Right atrium auricular region (tissue), 2 donors: ENCODE data around the gene KRTAP10-9. TPM values are rescaled to one million over a fixed set of nuclear protein-coding genes. Genes with fewer than 3 reads are reported as not detected.
"Not testable (repeated sequence)": the region's sequence is repeated elsewhere in the genome, so short reads cannot be mapped to it uniquely, and the experiment has no call there.

Experiments
- DNase-seq: peaks from one replicate; pipeline ENCODE4 v3.0.0-alpha.2; 2019; ENCODE audit warnings: low spot score
- H3K27ac ChIP-seq, 2 donors: fragments of 200-600 bp; sonication (generic); 1 replicate in 1 of 2; 2 replicates in 1 of 2; pipeline ENCODE4 v1.5.1; 2016 to 2019
- H3K27me3 ChIP-seq, 2 donors: fragments of 200-600 bp; sonication (generic); one replicate each; pipeline versions ENCODE4 v1.5.1 to v1.6.0; 2017 to 2019
- H3K36me3 ChIP-seq: fragments of 200-600 bp; sonication (generic); one replicate; pipeline ENCODE4 v1.5.1; 2016
- H3K4me1 ChIP-seq, 2 donors: fragments of 200-600 bp; sonication (generic); one replicate each; pipeline versions ENCODE4 v1.5.1 to v1.6.0; 2017 to 2019
- H3K4me3 ChIP-seq, 2 donors: fragments of 200-600 bp; sonication (generic); 1 replicate in 1 of 2; 2 replicates in 1 of 2; pipeline ENCODE4 v1.5.1; 2017 to 2019; ENCODE audit warnings: mild to moderate bottlenecking in 1 of 2, moderate library complexity in 1 of 2
- H3K9me3 ChIP-seq, 2 donors: fragments of 200-600 bp; sonication (generic); one replicate each; pipeline ENCODE4 v1.5.1; 2019
- total RNA-seq, 2 donors: library from RNA; depleted of rRNA; stranded (reverse); fragments of >200 nt; gene quantifications; one replicate each; pipeline ENCODE4 v1.1.0, GENCODE V29; 2016
- TF ChIP-seq, protein P1 (sequence below), 2 donors: fragments of 200-600 bp; sonication (generic); IDR thresholded peaks; one replicate each; pipeline ENCODE4 v1.5.1; 2019; ENCODE audit warnings: antibody characterized with exemption in 2 of 2

Gene KRTAP10-9
- total RNA-seq, 2 donors from 2014 or later: not detected

GRCh38 chr21:44609193-44609592 lies 17.7 kb upstream of the KRTAP10-9 start:
- Histone ChIP-seq H3K27ac (no peak overlapping the region), H3K27me3 (no peaks in the 10 kb centered on the region), H3K9me3 (peaks cover 7 to 15% of the 10 kb centered on the region in 2 donors), H3K4me1 (no peaks in the 10 kb centered on the region), H3K4me3 (no peak overlapping the region), H3K36me3 (no peaks in the 10 kb centered on the region)
- DNase-seq: no peak
- TF ChIP-seq, protein P1, sequence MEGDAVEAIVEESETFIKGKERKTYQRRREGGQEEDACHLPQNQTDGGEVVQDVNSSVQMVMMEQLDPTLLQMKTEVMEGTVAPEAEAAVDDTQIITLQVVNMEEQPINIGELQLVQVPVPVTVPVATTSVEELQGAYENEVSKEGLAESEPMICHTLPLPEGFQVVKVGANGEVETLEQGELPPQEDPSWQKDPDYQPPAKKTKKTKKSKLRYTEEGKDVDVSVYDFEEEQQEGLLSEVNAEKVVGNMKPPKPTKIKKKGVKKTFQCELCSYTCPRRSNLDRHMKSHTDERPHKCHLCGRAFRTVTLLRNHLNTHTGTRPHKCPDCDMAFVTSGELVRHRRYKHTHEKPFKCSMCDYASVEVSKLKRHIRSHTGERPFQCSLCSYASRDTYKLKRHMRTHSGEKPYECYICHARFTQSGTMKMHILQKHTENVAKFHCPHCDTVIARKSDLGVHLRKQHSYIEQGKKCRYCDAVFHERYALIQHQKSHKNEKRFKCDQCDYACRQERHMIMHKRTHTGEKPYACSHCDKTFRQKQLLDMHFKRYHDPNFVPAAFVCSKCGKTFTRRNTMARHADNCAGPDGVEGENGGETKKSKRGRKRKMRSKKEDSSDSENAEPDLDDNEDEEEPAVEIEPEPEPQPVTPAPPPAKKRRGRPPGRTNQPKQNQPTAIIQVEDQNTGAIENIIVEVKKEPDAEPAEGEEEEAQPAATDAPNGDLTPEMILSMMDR (IDR thresholded peaks at IDR 0.05): no peak

- H3K4me1 ChIP-seq, DNase-seq, H3K27ac ChIP-seq, H3K4me3 ChIP-seq, H3K27me3 ChIP-seq, H3K36me3 ChIP-seq: not testable (repeated sequence)
- peaks cover 7 to 15% of the 10 kb centered on the region in 2 donors for H3K9me3 ChIP-seq
Observed at GRCh38 chr21:44610157-44610843, 16.6 kb upstream of the KRTAP10-9 start.

DNA sequence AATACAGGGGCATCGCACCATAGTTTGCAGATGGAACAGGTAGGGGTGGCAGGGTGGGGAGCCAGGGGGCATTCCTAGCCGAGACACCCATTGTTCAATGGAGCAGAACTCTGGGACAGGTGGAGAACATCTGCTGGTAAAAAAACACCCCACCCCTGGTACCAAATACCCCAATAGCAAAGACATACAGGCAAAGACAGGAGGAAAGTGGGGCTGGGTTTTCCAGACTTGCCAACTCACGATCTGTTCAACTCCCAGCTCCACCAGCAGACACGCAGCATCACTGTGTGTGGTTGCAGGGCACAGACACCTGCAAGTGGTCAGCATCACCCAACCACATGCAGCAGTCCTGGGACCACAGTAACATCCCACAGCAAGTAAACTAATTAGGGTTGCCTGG lies 15.3 kb upstream of the KRTAP10-9 start:
- Histone ChIP-seq H3K9me3 (peaks cover 7 to 15% of the 10 kb centered on the region in 2 donors), H3K36me3 (no peaks in the 10 kb centered on the region), H3K27me3 (no peaks in the 10 kb centered on the region), H3K4me3 (no peak overlapping the region), H3K4me1 (no peaks in the 10 kb centered on the region), H3K27ac (no peak overlapping the region)
- TF ChIP-seq, protein P1 (IDR thresholded peaks at IDR 0.05): no peak
- DNase-seq: no peak

- DNase-seq: no peak
- Histone ChIP-seq H3K27ac (no peak within 1 kb of the TSS), H3K9me3 (peaks cover 7 to 15% of the 10 kb centered on the region in 2 donors), H3K4me1 (no peaks in the 10 kb centered on the region), H3K4me3 (no peak within 1 kb of the TSS), H3K27me3 (no peaks in the 10 kb centered on the region), H3K36me3 (no peaks in the 10 kb centered on the region)
- TF ChIP-seq, protein P1 (IDR thresholded peaks at IDR 0.05): no peak
Observed at GRCh38 chr21:44612029-44612486, 14.8 kb upstream of the KRTAP10-9 start, which contains the start of gene KRTAP10-8. KRTAP10-8 (plus strand) TSS chr21:44612079; CDS start chr21:44612101, 22 bp downstream.

DNA sequence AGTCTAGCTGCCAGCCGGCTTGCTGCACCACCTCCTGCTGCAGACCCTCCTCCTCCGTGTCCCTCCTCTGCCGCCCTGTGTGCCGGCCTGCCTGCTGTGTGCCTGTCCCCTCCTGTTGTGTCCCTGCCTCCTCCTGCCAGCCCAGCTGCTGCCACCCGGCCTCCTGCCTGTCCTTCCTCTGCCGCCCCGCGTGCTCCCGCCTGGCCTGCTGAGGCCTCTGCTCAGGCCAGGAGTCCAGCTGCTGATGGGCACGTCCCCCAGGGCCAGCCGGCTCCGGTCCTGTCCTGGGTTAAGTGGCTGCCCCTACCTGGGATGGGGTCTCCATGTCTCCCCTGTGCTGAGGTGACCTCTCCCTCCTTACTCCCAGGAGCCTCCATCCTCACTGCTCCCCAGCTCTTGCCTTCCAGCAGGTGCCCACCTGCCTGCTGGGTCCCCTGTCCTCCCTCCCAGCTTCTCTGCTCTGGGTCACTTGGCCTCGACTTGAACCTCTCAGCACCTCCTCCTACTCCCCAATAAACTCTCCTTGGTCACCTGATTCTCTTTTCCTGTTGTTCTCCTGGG lies 14.1 kb upstream of the KRTAP10-9 start:
- peaks cover 7 to 15% of the 10 kb centered on the region in 2 donors for H3K9me3 ChIP-seq
- DNase-seq: no peak
- H3K27me3 ChIP-seq: no peaks in the 10 kb centered on the region
- H3K4me3 ChIP-seq: no peak overlapping the region
- no peaks in the 10 kb centered on the region for H3K4me1 ChIP-seq
- H3K36me3 ChIP-seq: no peaks in the 10 kb centered on the region
- H3K27ac ChIP-seq: no peak overlapping the region
- TF ChIP-seq, protein P1 (IDR thresholded peaks at IDR 0.05): no peak

- Histone ChIP-seq H3K27me3 (no peaks in the 10 kb centered on the region), H3K36me3 (no peaks in the 10 kb centered on the region), H3K4me1 (no peaks in the 10 kb centered on the region), H3K4me3 (no peak overlapping the region), H3K27ac (no peak overlapping the region), H3K9me3 (peaks cover 7 to 15% of the 10 kb centered on the region in 2 donors)
- TF ChIP-seq, protein P1 (IDR thresholded peaks at IDR 0.05): no peak
- DNase-seq: peak; percentile 21
Observed at GRCh38 chr21:44613386-44614155, 13.3 kb upstream of the KRTAP10-9 start.
